Memory B cell (primary cell): ENCODE results near the gene KDM5B.

Source experiments
- ATAC-seq: fragments of 150-1000 bp; cut with Tn5 transposase; 2 replicates; pipeline ENCODE4 v1.10.0; 2021; ENCODE audit warnings: low read depth, mild to moderate bottlenecking, moderate library complexity
- DNase-seq, 2 donors: peaks; one replicate each; pipeline ENCODE4 v3.0.0; 2022; ENCODE audit warnings: low spot score in 2 of 2
- H3K27ac Mint-ChIP-seq: one replicate; pipeline ENCODE4 v1.8.0; 2022; ENCODE audit warnings: mild to moderate bottlenecking, moderate library complexity, mixed read lengths
- H3K27me3 Mint-ChIP-seq: one replicate; pipeline ENCODE4 v1.8.0; 2022; ENCODE audit warnings: mixed read lengths
- H3K36me3 Mint-ChIP-seq: one replicate; pipeline ENCODE4 v1.8.0; 2022; ENCODE audit warnings: mild to moderate bottlenecking, mixed read lengths
- H3K4me1 Mint-ChIP-seq: one replicate; pipeline ENCODE4 v1.8.0; 2022; ENCODE audit warnings: mixed read lengths
- H3K4me3 Mint-ChIP-seq: one replicate; pipeline ENCODE4 v1.8.0; 2022; ENCODE audit warnings: mild to moderate bottlenecking, moderate library complexity, mixed read lengths
- H3K9me3 Mint-ChIP-seq: one replicate; pipeline ENCODE4 v1.8.0; 2022; ENCODE audit warnings: mixed read lengths

KDM5B gene

DNA sequence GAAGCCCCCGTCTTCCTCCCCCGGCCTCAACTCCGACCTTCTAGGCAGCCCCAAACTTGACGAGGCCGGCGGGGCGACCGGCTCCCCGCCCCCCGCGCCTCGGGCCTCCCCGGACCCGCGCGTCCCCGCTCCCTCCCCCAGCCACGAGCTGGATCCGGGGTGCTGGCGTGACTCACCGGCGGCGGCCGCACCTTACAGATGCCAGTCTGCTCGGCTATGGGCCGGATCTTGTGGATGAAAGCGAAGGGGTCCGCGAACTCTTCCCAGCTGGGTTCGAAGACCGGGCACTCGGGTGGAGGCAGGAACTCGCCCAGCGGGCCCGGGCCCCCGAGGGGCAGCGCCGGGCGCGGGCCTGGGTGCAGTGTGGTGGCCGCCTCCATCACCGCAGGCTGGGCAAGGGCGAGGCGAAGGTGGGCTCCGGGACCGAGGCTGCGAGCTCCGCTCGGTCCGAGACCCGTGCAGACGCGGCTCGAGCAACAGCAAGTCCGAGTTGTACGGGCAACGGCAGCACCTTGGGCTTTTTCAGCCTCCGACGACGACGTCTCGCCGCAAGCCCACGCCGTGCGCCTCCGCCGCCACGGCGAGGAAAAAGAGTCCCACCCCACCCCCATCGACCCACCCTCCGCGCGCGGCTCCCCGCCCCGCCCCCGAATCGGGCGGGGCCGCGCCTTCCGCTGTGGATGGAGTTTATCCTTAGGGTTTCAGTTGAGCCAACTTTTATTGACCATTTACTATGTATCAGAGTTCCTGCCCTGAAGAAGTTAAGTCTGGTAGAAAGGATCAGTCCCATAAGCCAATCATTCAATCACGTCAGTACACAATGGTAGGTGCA, at the start of gene KDM5B:
Gene KDM5B, minus strand, starts transcription at position 496 of the 832 bp plus-strand sequence. Its CDS starts 116 bp downstream, at position 380.
- Mint-ChIP-seq H3K27me3 (peaks cover 5% of the 10 kb centered on the region), H3K27ac (peak within 1 kb of the TSS; percentile 73), H3K4me1 (peaks cover 28% of the 10 kb centered on the region), H3K9me3 (no peaks in the 10 kb centered on the region), H3K36me3 (no peaks in the 10 kb centered on the region), H3K4me3 (peak within 1 kb of the TSS; percentile 87)
- ATAC-seq (peak; percentile 40), DNase-seq (peak; percentile 40 to 58)

DNA sequence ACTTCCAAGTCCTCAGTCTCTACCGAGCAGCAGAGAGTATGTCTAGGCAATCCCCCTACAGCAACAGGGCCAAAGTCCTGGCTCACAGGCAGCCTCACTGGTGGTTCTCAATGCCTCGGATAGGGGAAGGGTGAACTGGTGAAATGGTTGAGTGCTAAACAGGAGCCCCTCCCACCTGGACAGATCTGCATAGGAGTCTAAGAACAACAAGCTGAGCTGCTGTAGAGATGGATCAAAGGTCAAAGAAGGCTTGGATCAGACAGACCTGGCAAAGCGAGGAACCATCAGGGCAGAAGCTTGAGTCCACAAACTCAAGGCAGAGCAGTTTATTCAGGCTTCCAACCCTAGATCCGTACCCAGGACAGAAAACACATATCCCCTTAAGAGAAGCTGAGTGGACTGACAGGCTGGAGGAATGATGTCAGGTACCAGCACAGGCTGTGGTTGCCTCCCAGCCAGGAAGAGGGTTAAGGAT, 49.0 kb upstream of the KDM5B start:
- H3K4me3 Mint-ChIP-seq = no peak overlapping the region
- no peaks in the 10 kb centered on the region for H3K36me3 Mint-ChIP-seq
- H3K27me3 Mint-ChIP-seq = peaks cover 8% of the 10 kb centered on the region
- ATAC-seq (no peak), DNase-seq (no peak)
- H3K4me1 Mint-ChIP-seq = peaks cover 8% of the 10 kb centered on the region
- no peak overlapping the region for H3K27ac Mint-ChIP-seq
- no peaks in the 10 kb centered on the region for H3K9me3 Mint-ChIP-seq

DNA sequence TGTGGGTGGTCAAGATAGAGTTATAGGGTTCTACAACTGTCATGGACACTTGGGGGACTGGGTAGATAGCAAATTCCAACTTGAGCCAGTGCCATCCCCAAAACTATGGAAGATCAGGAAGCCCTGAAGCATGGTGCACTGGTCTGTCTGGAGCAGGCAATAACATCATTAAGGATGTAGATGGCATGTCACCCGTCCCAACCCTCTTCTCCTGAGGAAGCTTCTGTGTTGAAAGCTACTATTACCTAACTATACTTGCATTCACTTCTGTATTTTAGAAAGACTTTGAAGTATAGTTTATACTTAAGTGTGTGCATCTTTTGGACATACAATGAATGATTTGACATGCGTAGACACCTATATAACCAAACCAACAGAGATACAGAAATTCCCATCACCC, 47.8 kb upstream of the KDM5B start:
- Mint-ChIP-seq H3K4me3 (no peak overlapping the region), H3K36me3 (no peaks in the 10 kb centered on the region), H3K9me3 (no peaks in the 10 kb centered on the region), H3K4me1 (no peaks in the 10 kb centered on the region), H3K27me3 (peaks cover 5% of the 10 kb centered on the region), H3K27ac (no peak overlapping the region)
- ATAC-seq (no peak), DNase-seq (no peak)

DNA sequence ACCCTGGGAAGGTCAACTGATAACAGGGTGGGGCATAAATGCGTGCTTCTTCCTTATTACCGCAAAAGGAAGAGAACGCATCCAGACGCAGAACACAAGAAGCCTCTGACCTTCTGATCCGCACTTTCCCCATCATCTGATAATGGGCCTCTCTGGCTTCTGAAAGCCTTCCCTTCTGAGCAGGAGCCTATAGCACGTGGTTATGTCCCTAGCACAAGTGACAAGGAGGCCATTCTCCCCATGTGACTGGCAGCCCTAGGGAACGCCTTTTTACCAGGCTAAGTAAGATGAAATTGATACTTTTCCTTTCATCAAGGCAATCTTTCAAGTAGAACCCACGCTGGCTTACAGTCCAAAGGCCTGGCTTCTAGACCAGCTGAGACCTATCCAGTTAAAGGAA, 46.6 kb upstream of the KDM5B start:
- no peaks in the 10 kb centered on the region for H3K9me3 Mint-ChIP-seq
- DNase-seq (no peak), ATAC-seq (no peak)
- H3K4me1 Mint-ChIP-seq = peaks cover 8% of the 10 kb centered on the region
- H3K27ac Mint-ChIP-seq = no peak overlapping the region
- H3K27me3 Mint-ChIP-seq = peaks cover 3% of the 10 kb centered on the region
- H3K36me3 Mint-ChIP-seq = no peaks in the 10 kb centered on the region
- H3K4me3 Mint-ChIP-seq = no peak overlapping the region

DNA sequence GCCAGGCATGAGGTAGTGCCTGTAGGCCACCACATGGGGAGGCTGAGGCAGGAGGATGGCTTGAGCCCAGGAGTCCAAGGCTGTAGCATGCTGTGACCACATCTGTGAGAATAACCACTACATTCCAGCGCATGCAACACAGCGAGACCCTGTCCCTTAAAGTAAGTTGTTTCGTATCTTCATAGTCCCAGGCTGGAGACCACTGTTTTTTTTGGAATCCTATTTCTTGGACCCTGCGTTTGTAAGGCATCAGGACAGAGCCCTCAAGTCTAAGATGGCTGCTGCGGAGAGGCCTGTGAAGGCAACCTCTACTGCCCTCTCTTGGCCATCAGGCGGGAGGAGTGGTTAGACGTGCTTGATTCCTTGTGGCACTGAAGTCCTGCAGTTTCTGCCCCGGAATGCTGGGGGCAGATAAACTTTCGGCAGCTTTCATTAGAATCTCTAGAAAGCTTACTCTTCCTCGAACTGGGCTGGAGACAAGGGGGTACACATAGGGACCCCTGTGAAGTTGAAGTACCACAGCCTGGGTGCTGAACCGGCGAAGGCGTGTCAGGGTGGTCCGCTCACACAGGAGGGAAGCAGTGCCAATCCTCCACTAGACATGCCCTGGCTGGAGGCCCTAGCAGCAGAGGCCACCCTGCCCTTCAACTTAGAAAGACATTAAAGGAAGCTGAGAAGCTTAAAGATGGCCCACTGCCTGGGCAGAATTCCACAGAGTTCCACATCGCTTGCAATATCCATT, 44.1 kb upstream of the KDM5B start:
- Mint-ChIP-seq H3K27ac (no peak overlapping the region), H3K36me3 (no peaks in the 10 kb centered on the region), H3K9me3 (no peaks in the 10 kb centered on the region), H3K27me3 (no peaks in the 10 kb centered on the region), H3K4me1 (peaks cover 18% of the 10 kb centered on the region), H3K4me3 (no peak overlapping the region)
- peak; percentile 50 for ATAC-seq
- no peak for DNase-seq

DNA sequence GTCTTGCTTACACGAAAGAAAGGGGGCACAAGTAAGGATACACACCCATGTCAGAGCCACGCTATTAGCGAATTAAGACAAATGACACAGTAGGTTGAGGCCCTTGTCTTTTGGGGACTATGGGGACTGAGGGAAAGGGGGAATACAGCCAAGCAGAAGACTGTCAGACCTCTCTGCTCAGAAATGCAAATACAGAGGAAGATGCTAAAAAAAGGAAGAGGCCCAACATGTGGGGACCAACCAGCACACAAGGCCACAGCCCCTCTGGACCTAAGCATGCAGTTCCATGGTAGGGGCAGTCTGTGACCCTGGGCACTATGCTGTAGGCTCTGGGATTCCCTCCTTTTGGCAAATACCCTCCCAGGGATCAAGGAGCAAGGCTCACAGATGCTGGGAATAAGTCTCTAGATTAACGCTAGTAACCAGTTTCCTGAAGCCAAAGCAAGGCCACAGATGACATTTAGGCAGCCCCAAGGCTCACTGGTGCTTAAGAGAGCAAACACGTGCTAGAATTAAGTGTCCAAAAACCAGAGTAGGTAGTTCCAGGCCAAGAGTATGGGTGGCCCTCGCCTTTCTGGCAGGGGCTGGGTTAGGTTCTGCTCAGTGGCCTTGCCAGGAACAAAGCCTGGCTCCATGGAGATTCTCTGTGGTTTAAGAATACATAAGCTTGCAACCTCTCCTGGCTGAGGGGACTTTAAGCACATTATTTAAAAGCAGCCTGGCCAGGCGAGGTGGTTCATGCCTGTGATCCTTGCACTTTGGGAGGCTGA, 42.6 kb upstream of the KDM5B start:
- ATAC-seq (peak; percentile 49), DNase-seq (no peak)
- H3K4me3 Mint-ChIP-seq = no peak overlapping the region
- H3K9me3 Mint-ChIP-seq = no peaks in the 10 kb centered on the region
- H3K27me3 Mint-ChIP-seq = no peaks in the 10 kb centered on the region
- H3K4me1 Mint-ChIP-seq = peaks cover 18% of the 10 kb centered on the region
- peak overlapping the region; percentile 53 for H3K27ac Mint-ChIP-seq
- no peaks in the 10 kb centered on the region for H3K36me3 Mint-ChIP-seq

DNA sequence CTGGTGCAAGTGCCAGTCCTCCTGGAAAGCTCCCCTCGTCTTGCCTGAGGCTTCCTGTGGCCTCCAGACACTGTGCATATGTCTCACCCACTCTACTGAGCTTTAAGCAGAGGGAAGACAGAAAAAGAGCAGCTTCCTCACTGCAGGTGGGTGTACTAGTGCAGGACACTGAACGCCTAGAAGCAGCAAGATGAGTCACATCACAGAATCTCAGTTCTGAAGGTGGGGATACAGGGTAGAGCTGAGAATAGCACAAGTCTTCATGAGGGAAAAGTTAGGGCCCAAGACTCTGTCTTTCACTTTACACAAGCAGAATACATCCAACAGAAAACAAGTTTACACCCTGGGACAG, 39.9 kb upstream of the KDM5B start:
- H3K27ac Mint-ChIP-seq = peak overlapping the region; percentile 64
- no peak overlapping the region for H3K4me3 Mint-ChIP-seq

DNA sequence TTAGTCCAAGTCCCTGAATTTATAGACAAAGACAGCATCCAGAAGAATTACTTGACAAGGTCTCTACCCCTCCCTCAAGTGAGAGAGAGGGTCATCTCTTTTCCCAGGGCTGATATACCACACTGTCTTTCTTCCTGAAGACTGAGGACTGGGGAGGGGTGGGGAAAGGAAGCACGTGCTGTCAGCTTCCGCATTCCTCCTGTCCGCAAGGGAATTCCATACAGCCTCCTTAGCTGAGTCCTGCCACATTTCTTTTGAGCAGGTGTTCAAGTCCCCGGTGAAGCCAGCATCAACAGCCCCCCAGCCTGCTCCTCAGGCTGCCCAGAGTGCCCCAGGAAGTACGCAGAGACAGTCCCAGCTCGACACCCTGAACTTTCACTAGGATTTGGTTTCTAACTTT, 36.7 kb upstream of the KDM5B start:
- no peaks in the 10 kb centered on the region for H3K9me3 Mint-ChIP-seq
- no peak for ATAC-seq
- H3K4me1 Mint-ChIP-seq = peaks cover 11% of the 10 kb centered on the region
- no peaks in the 10 kb centered on the region for H3K27me3 Mint-ChIP-seq
- H3K4me3 Mint-ChIP-seq = no peak overlapping the region
- no peaks in the 10 kb centered on the region for H3K36me3 Mint-ChIP-seq
- no peak overlapping the region for H3K27ac Mint-ChIP-seq
- no peak for DNase-seq

More for the DNA sequence above, 39.9 kb upstream of the KDM5B start:
- ATAC-seq = peak; percentile 76
- no peak for DNase-seq
- Mint-ChIP-seq H3K27me3 (no peaks in the 10 kb centered on the region), H3K9me3 (no peaks in the 10 kb centered on the region), H3K4me1 (peaks cover 18% of the 10 kb centered on the region), H3K36me3 (no peaks in the 10 kb centered on the region)

DNA sequence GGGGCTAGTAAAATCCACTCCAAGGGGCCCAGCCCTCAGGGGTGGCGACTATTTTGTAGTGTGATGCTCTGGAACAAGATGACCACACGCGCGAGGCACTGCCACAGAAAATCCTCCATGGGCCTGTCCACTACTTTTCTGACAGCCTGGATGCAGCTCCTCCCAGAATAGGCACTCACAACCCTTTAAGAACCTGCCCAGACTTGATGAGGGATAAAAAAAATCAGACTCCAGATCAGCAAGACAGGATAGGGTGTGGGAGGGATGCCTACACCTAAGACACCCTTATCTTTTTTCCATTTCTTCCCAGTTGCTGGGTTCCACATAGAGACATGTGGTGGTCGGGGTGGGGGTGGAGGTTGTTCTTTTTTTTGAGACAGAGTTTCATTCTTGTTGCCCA, 36.0 kb upstream of the KDM5B start:
- Mint-ChIP-seq H3K4me1 (peaks cover 8% of the 10 kb centered on the region), H3K4me3 (no peak overlapping the region), H3K27me3 (no peaks in the 10 kb centered on the region), H3K9me3 (no peaks in the 10 kb centered on the region), H3K27ac (no peak overlapping the region), H3K36me3 (no peaks in the 10 kb centered on the region)
- DNase-seq (no peak), ATAC-seq (no peak)

DNA sequence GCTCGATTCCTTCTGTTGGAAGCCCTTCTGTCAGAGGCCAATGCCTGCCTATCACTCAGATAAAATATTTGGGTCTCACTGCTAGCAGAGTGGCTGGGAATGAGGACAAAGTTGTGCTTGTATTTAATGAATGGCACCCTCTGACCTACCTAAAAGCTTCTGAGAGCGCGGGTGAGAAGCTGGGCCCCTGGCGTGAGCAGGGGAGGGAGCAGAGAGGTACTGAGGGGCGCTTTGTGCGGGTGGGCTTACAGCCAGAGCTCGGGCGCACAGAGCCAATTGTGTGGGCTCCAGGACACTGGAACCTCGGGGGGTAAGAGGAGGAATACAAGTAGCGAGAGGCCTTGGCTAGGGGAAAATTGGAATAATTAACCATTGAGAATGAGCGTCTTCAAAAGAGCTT, 34.9 kb upstream of the KDM5B start:
- no peaks in the 10 kb centered on the region for H3K27me3 Mint-ChIP-seq
- no peaks in the 10 kb centered on the region for H3K36me3 Mint-ChIP-seq
- ATAC-seq (no peak), DNase-seq (no peak)
- no peaks in the 10 kb centered on the region for H3K9me3 Mint-ChIP-seq
- H3K4me3 Mint-ChIP-seq = no peak overlapping the region
- no peak overlapping the region for H3K27ac Mint-ChIP-seq
- peaks cover 3% of the 10 kb centered on the region for H3K4me1 Mint-ChIP-seq

DNA sequence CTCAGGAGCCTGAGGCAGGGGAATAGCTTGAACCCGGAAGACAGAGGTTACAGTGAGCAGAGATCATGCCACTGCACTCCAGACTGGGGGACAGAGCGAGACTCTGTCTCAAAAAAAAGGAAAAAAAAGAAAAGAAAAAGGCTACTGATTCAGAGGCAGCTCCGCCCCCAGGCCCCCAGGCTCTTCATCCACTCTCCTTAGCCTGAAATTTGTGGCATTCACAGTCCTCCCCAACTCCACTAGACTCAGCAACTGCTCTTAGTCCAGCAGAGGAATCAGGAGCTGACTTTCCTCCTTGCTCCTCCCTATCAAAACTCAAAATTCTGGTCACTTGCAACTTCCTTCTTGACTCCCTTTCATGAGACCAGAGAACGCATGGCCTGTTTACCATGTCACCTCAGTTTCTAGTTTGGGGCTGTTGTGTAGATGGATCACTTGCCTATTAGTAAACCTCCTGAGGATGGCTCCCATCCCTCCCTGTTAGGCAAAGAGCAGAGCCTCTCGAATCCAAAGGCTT, 29.6 kb upstream of the KDM5B start:
- DNase-seq (no peak), ATAC-seq (no peak)
- Mint-ChIP-seq H3K27ac (no peak overlapping the region), H3K9me3 (no peaks in the 10 kb centered on the region), H3K36me3 (no peaks in the 10 kb centered on the region), H3K4me1 (peaks cover 18% of the 10 kb centered on the region), H3K4me3 (no peak overlapping the region), H3K27me3 (no peaks in the 10 kb centered on the region)

DNA sequence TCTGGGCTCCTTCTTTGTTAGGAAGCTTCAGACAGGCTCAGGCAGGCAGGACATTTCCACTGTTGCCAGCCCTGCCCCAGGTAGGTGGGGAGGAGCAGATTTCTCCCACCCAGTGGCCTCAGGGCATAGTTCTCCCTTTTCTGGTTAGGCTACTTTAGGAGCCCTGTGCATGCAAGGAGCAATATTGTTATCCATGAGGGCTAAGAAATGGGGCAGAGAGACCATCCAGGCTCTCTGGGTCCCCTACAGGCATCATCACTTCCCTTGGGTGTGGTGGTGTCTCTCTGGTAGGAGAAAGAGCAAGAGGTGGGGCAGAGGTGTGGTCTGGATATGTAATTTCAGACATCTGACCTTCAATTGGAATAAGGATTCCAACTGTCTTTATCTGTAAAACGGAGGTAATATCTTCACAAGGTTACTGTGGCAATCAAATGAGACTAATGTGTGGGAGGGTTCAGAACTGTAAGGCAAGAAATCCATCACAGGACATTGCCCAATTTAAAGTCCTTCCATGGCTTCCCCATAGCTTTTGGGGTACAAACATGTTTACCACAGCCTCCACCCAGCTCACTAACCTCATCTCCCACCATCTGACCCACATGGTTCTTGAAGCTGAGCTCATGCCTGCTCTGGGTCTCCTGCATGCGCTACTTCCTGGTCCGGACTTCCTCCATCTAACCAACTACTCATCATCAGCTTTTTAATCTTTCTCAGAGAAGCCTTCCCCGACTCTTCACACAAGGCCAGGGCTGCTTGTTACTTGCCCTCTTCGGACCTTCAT, 28.6 kb upstream of the KDM5B start:
- peaks cover 18% of the 10 kb centered on the region for H3K4me1 Mint-ChIP-seq
- DNase-seq (no peak), ATAC-seq (no peak)
- H3K4me3 Mint-ChIP-seq = no peak overlapping the region
- no peaks in the 10 kb centered on the region for H3K27me3 Mint-ChIP-seq
- no peak overlapping the region for H3K27ac Mint-ChIP-seq
- H3K36me3 Mint-ChIP-seq = no peaks in the 10 kb centered on the region
- no peaks in the 10 kb centered on the region for H3K9me3 Mint-ChIP-seq

DNA sequence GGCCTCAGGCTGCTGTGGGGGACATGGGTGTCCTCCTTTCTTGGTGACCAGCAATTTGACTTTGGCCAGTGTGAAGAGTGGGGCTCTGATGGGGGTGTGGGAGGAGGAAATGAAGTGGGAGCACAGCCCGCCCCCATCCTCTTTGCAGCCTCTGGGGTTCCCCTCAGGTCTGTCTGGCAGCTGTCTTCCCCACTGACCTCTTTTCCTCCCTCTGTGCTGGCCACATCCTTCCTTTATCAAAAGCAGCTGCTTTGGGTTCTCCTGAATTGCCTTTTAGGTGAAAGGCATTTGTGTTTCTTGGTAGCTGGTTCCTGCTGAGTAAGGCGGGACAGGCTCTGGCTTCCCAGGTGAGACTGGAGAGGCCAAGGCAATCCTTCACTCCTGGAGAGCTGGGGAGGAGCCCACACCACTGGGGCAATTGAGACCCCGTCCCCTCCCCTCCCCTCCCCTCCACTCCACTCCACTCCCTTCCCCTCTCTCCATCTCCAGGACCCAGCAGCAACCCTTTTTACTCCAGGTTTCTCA, 27.4 kb upstream of the KDM5B start:
- H3K27me3 Mint-ChIP-seq = no peaks in the 10 kb centered on the region
- H3K9me3 Mint-ChIP-seq = peaks cover 2% of the 10 kb centered on the region
- no peak overlapping the region for H3K27ac Mint-ChIP-seq
- DNase-seq (no peak), ATAC-seq (peak; percentile 62)
- peaks cover 18% of the 10 kb centered on the region for H3K4me1 Mint-ChIP-seq
- H3K36me3 Mint-ChIP-seq = no peaks in the 10 kb centered on the region
- no peak overlapping the region for H3K4me3 Mint-ChIP-seq
